ENCODE data around the gene SUN1. TPM values are rescaled to one million over a fixed set of nuclear protein-coding genes. Genes with fewer than 3 reads are reported as not detected.
"Not testable (repeated sequence)": the region's sequence is repeated elsewhere in the genome, so short reads cannot be mapped to it uniquely, and the experiment has no call there.

The SUN1 gene
- total RNA-seq, 1 experiment from 2014 or later: 126 TPM

DNA sequence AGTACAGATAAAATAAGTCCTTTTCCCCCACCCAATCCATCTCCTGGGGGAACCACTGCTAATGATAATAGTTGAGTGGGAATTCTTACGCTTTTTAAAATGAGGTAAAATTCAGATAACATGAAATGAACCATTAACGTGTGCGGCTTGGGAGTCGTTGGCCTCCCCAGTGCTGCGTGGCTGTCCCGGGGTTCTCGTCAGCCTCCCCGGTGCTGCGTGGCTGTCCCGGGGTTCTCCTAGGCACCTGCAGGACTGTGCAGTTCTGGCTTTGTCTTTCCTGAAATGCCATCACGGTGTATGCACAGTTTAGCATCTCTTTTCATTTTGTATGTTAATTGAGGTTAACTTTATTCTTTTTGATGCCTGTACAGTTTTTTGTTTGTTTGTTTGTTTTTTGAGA is 13.5 kb downstream of the SUN1 start:
- Mint-ChIP-seq H3K27ac (ENCODE audit: low read depth, unreplicated experiment) (no peak overlapping the region), H3K27me3 (ENCODE audit: insufficient read depth, unreplicated experiment) (no peaks in the 10 kb centered on the region), H3K9me3 (ENCODE audit: unreplicated experiment) (no peaks in the 10 kb centered on the region), H3K4me3 (ENCODE audit: unreplicated experiment) (no peak overlapping the region), H3K36me3 (ENCODE audit: insufficient read depth, unreplicated experiment) (peaks cover 83% of the 10 kb centered on the region), H3K4me1 (ENCODE audit: insufficient read depth, unreplicated experiment) (no peaks in the 10 kb centered on the region)
- intact Hi-C loops (cut with micrococcal nuclease): no loop called here
- POLR2A ChIA-PET: interaction anchor here (1.1 to 1.8 kb wide), 3 partner anchors 9 to 22 kb away, joined by 3 to 7 read pairs (median 4); no protein-coding TSS in a partner anchor
- CTCF ChIA-PET: interaction anchor here (0.6 to 1.5 kb wide), 4 partner anchors 10 to 61 kb away, joined by 3 to 4 read pairs (median 3); no protein-coding TSS in a partner anchor
- BruUV-seq (replicated peaks): no TSS peak
- DNase-seq (ENCODE audit: unreplicated experiment): no peak
- TF ChIP-seq, protein P1, sequence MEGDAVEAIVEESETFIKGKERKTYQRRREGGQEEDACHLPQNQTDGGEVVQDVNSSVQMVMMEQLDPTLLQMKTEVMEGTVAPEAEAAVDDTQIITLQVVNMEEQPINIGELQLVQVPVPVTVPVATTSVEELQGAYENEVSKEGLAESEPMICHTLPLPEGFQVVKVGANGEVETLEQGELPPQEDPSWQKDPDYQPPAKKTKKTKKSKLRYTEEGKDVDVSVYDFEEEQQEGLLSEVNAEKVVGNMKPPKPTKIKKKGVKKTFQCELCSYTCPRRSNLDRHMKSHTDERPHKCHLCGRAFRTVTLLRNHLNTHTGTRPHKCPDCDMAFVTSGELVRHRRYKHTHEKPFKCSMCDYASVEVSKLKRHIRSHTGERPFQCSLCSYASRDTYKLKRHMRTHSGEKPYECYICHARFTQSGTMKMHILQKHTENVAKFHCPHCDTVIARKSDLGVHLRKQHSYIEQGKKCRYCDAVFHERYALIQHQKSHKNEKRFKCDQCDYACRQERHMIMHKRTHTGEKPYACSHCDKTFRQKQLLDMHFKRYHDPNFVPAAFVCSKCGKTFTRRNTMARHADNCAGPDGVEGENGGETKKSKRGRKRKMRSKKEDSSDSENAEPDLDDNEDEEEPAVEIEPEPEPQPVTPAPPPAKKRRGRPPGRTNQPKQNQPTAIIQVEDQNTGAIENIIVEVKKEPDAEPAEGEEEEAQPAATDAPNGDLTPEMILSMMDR (IDR thresholded peaks at IDR 0.05; ENCODE audit: unreplicated experiment): no peak

DNA sequence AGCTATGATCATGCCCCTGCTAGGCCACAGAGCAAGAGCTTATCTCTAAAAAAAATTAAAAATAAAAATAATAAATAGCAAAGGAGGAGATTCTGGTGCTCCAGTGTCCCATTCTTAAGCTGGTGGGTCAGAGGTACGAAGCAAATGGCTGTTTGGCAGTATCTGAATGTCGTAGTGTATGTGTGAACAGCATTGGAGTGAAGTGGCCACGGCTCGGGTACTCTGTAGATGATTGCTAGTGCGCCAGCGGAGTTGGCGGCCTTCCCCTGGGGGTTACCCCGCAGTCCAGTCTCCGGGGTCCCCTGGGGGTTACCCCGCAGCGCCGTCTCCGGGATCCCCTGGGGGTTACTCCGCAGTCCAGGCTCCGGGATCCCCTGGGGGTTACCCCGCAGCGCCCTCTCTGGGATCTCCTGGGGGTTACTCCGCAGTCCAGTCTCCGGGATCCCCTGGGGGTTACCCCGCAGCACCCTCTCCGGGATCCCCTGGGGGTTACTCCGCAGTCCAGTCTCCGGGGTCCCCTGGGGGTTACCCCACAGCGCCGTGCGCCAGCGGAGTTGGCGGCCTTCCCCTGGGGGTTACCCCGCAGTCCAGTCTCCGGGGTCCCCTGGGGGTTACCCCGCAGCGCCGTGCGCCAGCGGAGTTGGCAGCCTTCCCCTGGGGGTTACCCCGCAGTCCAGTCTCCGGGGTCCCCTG is 14.8 kb downstream of the SUN1 start:
- H3K27me3 Mint-ChIP-seq (ENCODE audit: insufficient read depth, unreplicated experiment); H3K9me3 Mint-ChIP-seq (ENCODE audit: unreplicated experiment); H3K4me1 Mint-ChIP-seq (ENCODE audit: insufficient read depth, unreplicated experiment); H3K4me3 Mint-ChIP-seq (ENCODE audit: unreplicated experiment); H3K27ac Mint-ChIP-seq (ENCODE audit: low read depth, unreplicated experiment); intact Hi-C loops (cut with micrococcal nuclease); DNase-seq (ENCODE audit: unreplicated experiment); BruUV-seq (replicated peaks): not testable (repeated sequence)
- CTCF ChIA-PET: interaction anchor here (1.4 to 1.5 kb wide), 2 partner anchors 11 to 59 kb away, joined by 3 to 6 read pairs; no protein-coding TSS in a partner anchor
- peaks cover 77% of the 10 kb centered on the region for H3K36me3 Mint-ChIP-seq (ENCODE audit: insufficient read depth, unreplicated experiment)
- POLR2A ChIA-PET: interaction anchor here (1.2 kb wide), 1 partner anchor 11 kb away, joined by 4 read pairs; no protein-coding TSS in a partner anchor

DNA sequence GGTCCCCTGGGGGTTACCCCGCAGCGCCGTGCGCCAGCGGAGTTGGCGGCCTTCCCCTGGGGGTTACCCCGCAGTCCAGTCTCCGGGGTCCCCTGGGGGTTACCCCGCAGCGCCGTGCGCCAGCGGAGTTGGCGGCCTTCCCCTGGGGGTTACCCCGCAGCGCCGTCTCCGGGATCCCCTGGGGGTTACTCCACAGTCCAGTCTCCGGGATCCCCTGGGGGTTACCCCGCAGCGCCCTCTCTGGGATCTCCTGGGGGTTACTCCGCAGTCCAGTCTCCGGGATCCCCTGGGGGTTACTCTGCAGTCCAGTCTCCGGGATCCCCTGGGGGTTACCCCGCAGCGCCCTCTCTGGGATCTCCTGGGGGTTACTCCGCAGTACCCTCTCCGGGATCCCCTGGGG is 15.5 kb downstream of the SUN1 start:
- H3K9me3 Mint-ChIP-seq (ENCODE audit: unreplicated experiment); H3K27ac Mint-ChIP-seq (ENCODE audit: low read depth, unreplicated experiment); H3K27me3 Mint-ChIP-seq (ENCODE audit: insufficient read depth, unreplicated experiment); BruUV-seq (replicated peaks); intact Hi-C loops (cut with micrococcal nuclease); H3K4me3 Mint-ChIP-seq (ENCODE audit: unreplicated experiment); DNase-seq (ENCODE audit: unreplicated experiment); H3K4me1 Mint-ChIP-seq (ENCODE audit: insufficient read depth, unreplicated experiment): not testable (repeated sequence)
- POLR2A ChIA-PET: interaction anchor here (0.6 to 0.7 kb wide), 2 partner anchors 28 to 116 kb away, joined by 3 read pairs; no protein-coding TSS in a partner anchor
- peaks cover 73% of the 10 kb centered on the region for H3K36me3 Mint-ChIP-seq (ENCODE audit: insufficient read depth, unreplicated experiment)
- CTCF ChIA-PET: interaction anchor here (1.8 kb wide), 1 partner anchor 11 kb away, joined by 3 read pairs; no protein-coding TSS in a partner anchor

DNA sequence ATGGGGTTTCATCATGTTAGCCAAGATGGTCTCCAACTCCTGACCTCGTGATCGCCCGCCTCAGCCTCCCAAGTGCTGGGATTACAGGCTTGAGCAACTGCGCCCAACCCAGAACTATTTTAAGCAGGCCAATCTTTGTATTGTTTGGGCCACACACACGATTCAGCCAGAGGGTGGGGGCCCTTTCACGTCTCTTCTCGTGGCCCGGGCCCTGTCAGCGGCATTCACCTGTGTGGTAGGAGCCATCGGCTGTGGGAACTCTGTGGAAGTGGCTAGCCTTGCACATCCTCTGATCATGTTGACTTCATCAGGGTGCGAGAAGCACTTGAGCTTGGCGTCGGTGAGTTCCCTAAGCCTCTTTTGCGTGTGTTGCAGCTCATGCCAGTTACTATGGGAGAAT is 16.9 kb downstream of the SUN1 start:
- POLR2A ChIA-PET: interaction anchor here (1.4 kb wide), 1 partner anchor 31 kb away, joined by 3 read pairs; no protein-coding TSS in a partner anchor
- Mint-ChIP-seq H3K9me3 (ENCODE audit: unreplicated experiment) (no peaks in the 10 kb centered on the region), H3K4me1 (ENCODE audit: insufficient read depth, unreplicated experiment) (no peaks in the 10 kb centered on the region), H3K27me3 (ENCODE audit: insufficient read depth, unreplicated experiment) (no peaks in the 10 kb centered on the region), H3K27ac (ENCODE audit: low read depth, unreplicated experiment) (no peak overlapping the region), H3K4me3 (ENCODE audit: unreplicated experiment) (no peak overlapping the region), H3K36me3 (ENCODE audit: insufficient read depth, unreplicated experiment) (peaks cover 73% of the 10 kb centered on the region)
- intact Hi-C loops (cut with micrococcal nuclease): no loop called here
- TF ChIP-seq, protein P1 (IDR thresholded peaks at IDR 0.05; ENCODE audit: unreplicated experiment): no peak
- BruUV-seq (replicated peaks): no TSS peak
- DNase-seq (ENCODE audit: unreplicated experiment): no peak
- CTCF ChIA-PET: interaction anchor here (0.6 to 1.8 kb wide), 4 partner anchors 12 to 65 kb away, joined by 3 to 5 read pairs (median 3); partner anchors contain the start of gene SUN1

DNA sequence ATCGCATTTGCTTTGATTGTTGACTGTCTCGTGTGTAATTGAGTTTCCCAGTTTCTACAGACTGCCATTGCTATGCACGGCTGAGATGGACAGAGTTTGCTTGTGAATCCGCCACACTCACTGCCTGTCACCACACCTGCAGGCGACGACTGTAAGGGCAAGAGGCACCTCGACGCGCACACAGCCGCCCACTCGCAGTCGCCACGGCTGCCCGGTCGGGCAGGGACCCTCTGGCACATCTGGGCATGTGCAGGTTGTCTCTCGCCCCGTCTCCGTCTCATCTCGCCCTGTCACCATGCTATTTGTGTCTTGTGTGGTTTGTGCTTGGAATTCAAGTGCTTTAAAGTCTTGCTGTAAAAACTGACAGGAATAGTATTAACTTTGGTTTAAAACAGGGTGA is 17.5 kb downstream of the SUN1 start:
- intact Hi-C loops (cut with micrococcal nuclease): no loop called here
- BruUV-seq (replicated peaks): no TSS peak
- ChIA-PET POLR2A (interaction anchor here (1.4 kb wide), 1 partner anchor 31 kb away, joined by 3 read pairs; no protein-coding TSS in a partner anchor), CTCF (no interaction called here)
- DNase-seq (ENCODE audit: unreplicated experiment): no peak
- H3K4me1 Mint-ChIP-seq (ENCODE audit: insufficient read depth, unreplicated experiment): no peaks in the 10 kb centered on the region
- peaks cover 73% of the 10 kb centered on the region for H3K36me3 Mint-ChIP-seq (ENCODE audit: insufficient read depth, unreplicated experiment)
- TF ChIP-seq, protein P1 (IDR thresholded peaks at IDR 0.05; ENCODE audit: unreplicated experiment): no peak
- H3K9me3 Mint-ChIP-seq (ENCODE audit: unreplicated experiment): no peaks in the 10 kb centered on the region
- H3K27me3 Mint-ChIP-seq (ENCODE audit: insufficient read depth, unreplicated experiment): no peaks in the 10 kb centered on the region
- no peak overlapping the region for H3K4me3 Mint-ChIP-seq (ENCODE audit: unreplicated experiment)
- no peak overlapping the region for H3K27ac Mint-ChIP-seq (ENCODE audit: low read depth, unreplicated experiment)

Measured in MCF 10A (cell line).